Kidney epithelial cell (primary cell): ENCODE data around the gene PRKCSH. TPM values are rescaled to one million over a fixed set of nuclear protein-coding genes. Genes with fewer than 3 reads are reported as not detected.

Experiments used
- DNase-seq: peaks from one replicate; pipeline ENCODE4 v3.0.0-alpha.2; 2010; ENCODE audit warnings: low read depth
- H3K27me3 ChIP-seq: 2 replicates; pipeline ENCODE4 v1.6.0; 2011; ENCODE audit warnings: low read length; ENCODE audit not compliant: control insufficient read depth, insufficient read depth
- H3K36me3 ChIP-seq: 2 replicates; pipeline ENCODE4 v1.5.1; 2011; ENCODE audit warnings: low read length; ENCODE audit not compliant: control insufficient read depth, insufficient read depth
- H3K4me3 ChIP-seq: 2 replicates; pipeline ENCODE4 v1.5.1; 2011; ENCODE audit warnings: low read depth, mild to moderate bottlenecking, control low read depth, low read length
- CTCF ChIP-seq: IDR thresholded peaks from 2 replicates; pipeline ENCODE4 v1.5.1; 2011; ENCODE audit warnings: mild to moderate bottlenecking, moderate library complexity, low read length, control low read depth, inconsistent platforms; ENCODE audit not compliant: insufficient read depth, poor library complexity, severe bottlenecking
- total RNA-seq: library from RNA; depleted of rRNA; stranded (reverse); fragments of >200 nt; gene quantifications from 2 replicates; pipeline ENCODE4 v1.2.3, GENCODE V29; 2015

PRKCSH gene
- total RNA-seq, 1 donor from 2014 or later = 269 TPM

- H3K4me3 ChIP-seq = peak within 1 kb of the TSS; percentile 48
- no peak for DNase-seq
- H3K36me3 ChIP-seq = no peaks in the 10 kb centered on the region
- no peak for TF ChIP-seq CTCF
- peaks cover 61% of the 10 kb centered on the region for H3K27me3 ChIP-seq
Observed at GRCh38 chr19:11418549-11419506, 16.6 kb upstream of the PRKCSH start, which contains the start of gene RGL3. RGL3 (minus strand) TSS chr19:11419314; CDS start chr19:11419278, 36 bp downstream.

DNA sequence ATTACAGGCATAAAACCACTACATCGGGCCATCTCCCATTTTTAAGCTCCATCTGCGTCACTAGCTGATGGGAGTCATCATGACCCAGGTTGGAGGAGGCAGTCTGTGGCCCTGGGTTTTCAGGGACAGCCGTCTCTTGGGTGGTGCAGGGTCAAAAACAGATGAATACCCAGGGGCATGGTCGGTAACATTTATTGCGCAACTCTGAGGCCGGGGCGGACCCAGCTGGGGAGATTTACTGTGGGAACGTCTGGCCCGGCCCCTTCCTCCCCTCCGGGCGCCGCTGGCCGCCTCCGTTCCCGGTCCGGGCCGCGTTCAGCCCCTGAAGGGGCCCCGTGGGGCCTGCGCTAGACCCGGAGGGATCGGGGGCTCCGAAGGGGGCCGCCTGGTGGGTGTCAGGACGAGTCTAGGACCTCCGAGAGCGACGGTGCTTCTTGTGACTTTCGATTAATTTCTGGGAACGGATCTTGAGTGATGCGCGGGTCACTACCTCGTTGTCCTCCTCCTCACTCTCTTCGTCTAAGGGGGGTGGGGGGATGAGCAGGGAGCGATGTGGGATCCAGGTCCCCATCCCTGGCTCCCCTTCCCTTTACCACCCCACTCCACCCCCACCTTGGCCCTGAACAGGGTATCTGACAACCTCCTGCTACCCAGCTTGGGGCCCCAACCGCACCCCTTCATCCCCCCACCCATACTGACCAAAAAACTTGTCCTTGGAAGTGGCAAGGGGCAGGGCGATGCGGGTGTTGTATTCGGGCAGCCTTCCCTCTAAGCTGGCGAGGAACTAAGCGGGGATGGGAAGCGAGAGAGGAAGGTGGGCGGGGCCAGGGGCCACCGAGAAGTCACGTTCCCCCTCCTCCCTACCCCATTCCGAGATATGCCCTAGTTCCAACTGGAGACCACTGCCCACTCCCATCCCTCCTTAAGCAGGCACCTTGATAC is 14.7 kb upstream of the PRKCSH start:
- DNase-seq = no peak
- H3K27me3 ChIP-seq = peaks cover 65% of the 10 kb centered on the region
- no peaks in the 10 kb centered on the region for H3K36me3 ChIP-seq
- no peak for TF ChIP-seq CTCF
- H3K4me3 ChIP-seq = no peak overlapping the region

DNA sequence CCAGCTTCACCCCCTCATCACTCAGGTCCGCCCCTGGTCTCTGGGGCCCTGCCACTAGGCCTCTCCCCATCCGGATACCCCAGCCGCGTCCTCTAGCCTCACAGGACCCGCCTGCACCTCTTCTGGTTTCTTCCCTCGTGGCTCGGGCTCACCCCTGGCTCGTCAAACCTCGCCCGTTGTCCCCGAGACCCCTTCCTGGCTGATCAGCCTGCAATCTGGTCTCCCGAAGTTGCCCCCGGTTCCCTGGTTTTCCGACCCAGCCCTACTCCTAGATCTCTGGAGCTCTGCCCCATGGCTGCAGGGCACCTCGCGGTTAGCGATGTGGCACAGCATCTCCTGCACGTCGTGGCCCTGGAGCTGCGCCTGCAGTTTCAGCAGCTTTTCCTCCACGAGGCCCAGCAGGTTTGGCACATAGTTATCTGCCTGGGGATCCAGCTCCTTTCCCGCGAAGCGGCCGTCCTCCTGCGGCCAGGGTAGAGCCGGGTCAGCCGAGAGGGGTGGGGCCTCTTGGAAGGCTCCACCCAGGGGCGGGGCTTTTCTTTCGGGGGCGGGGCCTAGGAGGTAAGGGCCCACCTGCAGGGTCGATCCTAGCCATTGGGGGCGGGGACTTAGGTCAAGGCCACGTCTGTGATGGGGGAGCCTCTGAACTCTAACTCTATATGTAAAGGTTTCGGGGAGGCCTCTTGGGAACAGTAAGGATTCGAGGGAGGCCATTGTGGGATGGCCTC is 13.9 kb upstream of the PRKCSH start:
- Histone ChIP-seq H3K36me3 (no peaks in the 10 kb centered on the region), H3K27me3 (peaks cover 65% of the 10 kb centered on the region), H3K4me3 (no peak overlapping the region)
- DNase-seq = no peak
- no peak for TF ChIP-seq CTCF

DNA sequence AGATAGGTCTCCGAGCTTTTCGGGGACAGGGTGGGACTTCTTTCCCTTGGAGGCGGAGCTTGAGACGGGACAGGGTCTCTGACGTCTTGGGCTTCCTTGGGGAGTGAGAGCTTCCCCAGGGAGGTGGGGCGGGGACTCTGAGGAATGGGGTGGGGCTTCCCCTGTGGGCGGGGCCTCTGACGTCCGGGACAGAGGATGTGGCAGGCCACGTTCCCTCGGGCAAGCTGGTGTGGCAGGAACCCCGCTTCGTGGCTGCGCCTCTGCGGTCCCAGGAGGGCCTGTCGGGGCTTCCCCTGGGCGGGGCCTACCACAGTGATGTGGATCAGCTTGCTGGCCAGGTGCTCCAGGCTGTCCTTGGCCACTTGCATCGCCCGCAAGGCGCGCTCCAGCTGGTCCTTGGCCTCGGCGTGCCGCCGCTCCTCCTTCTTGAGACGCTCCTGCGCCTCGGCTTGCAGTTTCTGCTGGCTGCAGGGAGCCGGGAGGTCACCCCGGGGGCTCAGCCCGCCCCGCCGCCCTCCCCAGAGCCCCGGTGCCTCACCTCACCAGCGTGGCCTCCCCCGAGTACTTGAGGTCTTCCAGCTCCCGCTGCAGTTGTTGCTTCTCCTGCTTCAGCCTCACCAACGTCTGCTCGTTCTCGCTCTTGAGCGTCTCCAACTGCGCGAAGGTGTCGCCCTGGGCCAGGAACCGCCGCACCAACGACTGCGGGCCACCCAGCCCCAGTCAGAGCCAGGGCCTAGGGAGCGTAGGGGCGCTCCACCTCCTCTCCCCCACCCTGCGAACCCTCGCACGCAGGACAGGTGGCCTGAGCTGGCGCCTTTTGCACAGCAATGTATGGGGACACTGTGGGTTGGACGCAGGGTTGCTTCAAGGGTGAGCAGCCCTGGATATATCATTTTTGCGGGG is 13.0 kb upstream of the PRKCSH start:
- peak; percentile 21 for DNase-seq
- TF ChIP-seq CTCF = no peak
- peaks cover 60% of the 10 kb centered on the region for H3K27me3 ChIP-seq
- H3K4me3 ChIP-seq = no peak overlapping the region
- H3K36me3 ChIP-seq = no peaks in the 10 kb centered on the region
